GM12875 (cell line): ENCODE measurements around the gene ZP1.

Experiments
- H3K4me3 ChIP-seq: one replicate; pipeline ENCODE4 v1.5.1; 2011; ENCODE audit warnings: low read depth, low read length, control low read depth
- TF ChIP-seq, protein P1 (sequence below): IDR thresholded peaks from 2 replicates; pipeline ENCODE4 v1.5.1; 2011; ENCODE audit warnings: low read depth, mild to moderate bottlenecking, control low read depth, inconsistent platforms, low read length, moderate library complexity, borderline replicate concordance; ENCODE audit not compliant: insufficient read depth

The ZP1 gene

GRCh38 chr11:60863550-60864521 lies 3.5 kb upstream of the ZP1 start:
- H3K4me3 ChIP-seq: no peak overlapping the region

GRCh38 chr11:60864856-60865513 lies 2.4 kb upstream of the ZP1 start:
- TF ChIP-seq, protein P1, sequence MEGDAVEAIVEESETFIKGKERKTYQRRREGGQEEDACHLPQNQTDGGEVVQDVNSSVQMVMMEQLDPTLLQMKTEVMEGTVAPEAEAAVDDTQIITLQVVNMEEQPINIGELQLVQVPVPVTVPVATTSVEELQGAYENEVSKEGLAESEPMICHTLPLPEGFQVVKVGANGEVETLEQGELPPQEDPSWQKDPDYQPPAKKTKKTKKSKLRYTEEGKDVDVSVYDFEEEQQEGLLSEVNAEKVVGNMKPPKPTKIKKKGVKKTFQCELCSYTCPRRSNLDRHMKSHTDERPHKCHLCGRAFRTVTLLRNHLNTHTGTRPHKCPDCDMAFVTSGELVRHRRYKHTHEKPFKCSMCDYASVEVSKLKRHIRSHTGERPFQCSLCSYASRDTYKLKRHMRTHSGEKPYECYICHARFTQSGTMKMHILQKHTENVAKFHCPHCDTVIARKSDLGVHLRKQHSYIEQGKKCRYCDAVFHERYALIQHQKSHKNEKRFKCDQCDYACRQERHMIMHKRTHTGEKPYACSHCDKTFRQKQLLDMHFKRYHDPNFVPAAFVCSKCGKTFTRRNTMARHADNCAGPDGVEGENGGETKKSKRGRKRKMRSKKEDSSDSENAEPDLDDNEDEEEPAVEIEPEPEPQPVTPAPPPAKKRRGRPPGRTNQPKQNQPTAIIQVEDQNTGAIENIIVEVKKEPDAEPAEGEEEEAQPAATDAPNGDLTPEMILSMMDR: no peak
- H3K4me3 ChIP-seq: no peak overlapping the region

More at GRCh38 chr11:60863550-60864521, 3.5 kb upstream of the ZP1 start:
- TF ChIP-seq, protein P1: no peak

- TF ChIP-seq, protein P1: no peak
- no peak overlapping the region for H3K4me3 ChIP-seq
Measured at GRCh38 chr11:60867871-60868681, 734 bp downstream of the ZP1 start.

DNA sequence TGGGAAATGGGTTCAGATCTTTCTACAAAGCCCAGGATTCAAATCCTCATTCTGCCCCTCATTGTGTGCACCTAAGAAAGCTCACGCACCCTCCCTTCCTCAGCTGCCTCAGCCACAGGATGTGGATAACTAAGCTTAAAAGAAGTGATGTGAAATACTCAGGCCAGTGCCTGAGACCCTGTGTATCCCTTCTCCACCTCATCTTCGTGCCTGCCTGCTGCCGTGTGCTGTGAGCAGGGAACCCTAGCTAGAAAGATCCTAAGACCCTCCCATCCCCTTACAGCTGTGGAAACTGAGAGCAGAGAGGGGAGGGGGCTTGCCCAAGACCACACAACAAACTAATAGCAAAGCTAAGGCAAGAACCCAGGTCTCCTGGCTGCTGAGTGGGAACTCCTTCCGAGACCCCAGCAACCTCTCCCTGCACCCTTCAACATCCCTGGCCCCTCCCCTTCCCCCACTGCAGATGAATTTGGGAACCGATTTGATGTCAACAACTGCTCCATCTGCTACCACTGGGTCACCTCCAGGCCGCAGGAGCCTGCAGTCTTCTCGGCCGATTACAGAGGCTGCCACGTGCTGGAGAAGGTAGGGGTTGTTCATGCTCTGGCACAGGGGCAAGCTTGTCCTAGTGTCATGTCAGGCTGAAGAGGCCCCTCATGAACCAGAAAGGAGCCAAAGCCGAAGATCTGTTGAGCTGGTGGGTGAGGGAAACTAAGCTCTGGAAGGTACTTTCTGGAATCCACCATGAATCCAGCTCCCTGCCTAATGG lies 1.5 kb downstream of the ZP1 start:
- TF ChIP-seq, protein P1: no peak
- no peak overlapping the region for H3K4me3 ChIP-seq

DNA sequence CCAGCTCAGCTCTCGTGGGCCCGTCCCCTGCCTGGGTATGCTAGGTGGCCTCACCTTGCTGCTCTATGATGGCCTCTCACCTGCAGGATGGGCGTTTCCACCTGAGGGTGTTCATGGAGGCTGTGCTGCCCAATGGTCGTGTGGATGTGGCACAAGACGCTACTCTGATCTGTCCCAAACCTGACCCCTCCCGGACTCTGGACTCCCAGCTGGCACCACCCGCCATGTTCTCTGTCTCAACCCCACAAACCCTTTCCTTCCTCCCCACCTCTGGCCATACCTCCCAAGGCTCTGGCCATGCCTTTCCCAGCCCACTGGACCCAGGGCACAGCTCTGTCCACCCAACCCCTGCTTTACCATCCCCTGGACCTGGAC lies 2.1 kb downstream of the ZP1 start:
- TF ChIP-seq, protein P1: no peak
- no peak overlapping the region for H3K4me3 ChIP-seq

- H3K4me3 ChIP-seq: no peak overlapping the region
- TF ChIP-seq, protein P1: no peak
Measured at GRCh38 chr11:60870276-60870675, 2.9 kb downstream of the ZP1 start.
